ENCODE measurements around the gene TTLL9. TPM values are rescaled to one million over a fixed set of nuclear protein-coding genes. Genes with fewer than 3 reads are reported as not detected.
A peak's percentile ranks its signal among the peaks of the same experiment; 100 is the strongest.

The TTLL9 gene
- total RNA-seq, 1 donor from 2014 or later: 0.24 TPM

DNA sequence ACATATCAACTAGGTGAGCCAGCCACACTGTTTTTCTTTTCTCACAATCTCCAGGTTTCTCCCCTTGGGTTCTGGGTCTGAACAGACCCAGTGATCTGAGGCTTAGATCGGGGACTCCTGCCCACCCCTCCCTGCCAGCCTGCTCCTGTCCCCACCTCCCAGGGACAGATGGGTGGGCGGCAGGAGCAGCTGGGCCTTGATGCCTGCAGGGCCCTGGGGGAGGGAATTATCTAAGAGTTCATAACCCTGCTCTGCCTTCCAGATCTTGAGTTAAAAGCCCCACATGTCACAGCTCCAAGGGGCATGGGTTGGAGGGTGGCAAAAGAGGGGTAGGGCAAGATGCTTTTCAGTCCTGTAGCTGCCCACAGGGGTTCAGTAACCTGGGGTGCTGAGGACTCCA lies 92.3 kb downstream of the TTLL9 start:
- peaks cover 74% of the 10 kb centered on the region for H3K27me3 Mint-ChIP-seq (ENCODE audit: unreplicated experiment)
- TF ChIP-seq, protein P1, sequence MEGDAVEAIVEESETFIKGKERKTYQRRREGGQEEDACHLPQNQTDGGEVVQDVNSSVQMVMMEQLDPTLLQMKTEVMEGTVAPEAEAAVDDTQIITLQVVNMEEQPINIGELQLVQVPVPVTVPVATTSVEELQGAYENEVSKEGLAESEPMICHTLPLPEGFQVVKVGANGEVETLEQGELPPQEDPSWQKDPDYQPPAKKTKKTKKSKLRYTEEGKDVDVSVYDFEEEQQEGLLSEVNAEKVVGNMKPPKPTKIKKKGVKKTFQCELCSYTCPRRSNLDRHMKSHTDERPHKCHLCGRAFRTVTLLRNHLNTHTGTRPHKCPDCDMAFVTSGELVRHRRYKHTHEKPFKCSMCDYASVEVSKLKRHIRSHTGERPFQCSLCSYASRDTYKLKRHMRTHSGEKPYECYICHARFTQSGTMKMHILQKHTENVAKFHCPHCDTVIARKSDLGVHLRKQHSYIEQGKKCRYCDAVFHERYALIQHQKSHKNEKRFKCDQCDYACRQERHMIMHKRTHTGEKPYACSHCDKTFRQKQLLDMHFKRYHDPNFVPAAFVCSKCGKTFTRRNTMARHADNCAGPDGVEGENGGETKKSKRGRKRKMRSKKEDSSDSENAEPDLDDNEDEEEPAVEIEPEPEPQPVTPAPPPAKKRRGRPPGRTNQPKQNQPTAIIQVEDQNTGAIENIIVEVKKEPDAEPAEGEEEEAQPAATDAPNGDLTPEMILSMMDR (IDR thresholded peaks at IDR 0.05): no peak
- H3K9me3 Mint-ChIP-seq (ENCODE audit: unreplicated experiment): no peaks in the 10 kb centered on the region
- DNase-seq (ENCODE audit: extremely low spot score, unreplicated experiment): no peak
- H3K4me3 Mint-ChIP-seq (ENCODE audit: unreplicated experiment): no peak overlapping the region
- no peak overlapping the region for H3K27ac Mint-ChIP-seq (ENCODE audit: unreplicated experiment)
- H3K4me1 Mint-ChIP-seq (ENCODE audit: unreplicated experiment): no peaks in the 10 kb centered on the region
- no peaks in the 10 kb centered on the region for H3K36me3 Mint-ChIP-seq (ENCODE audit: unreplicated experiment)

DNA sequence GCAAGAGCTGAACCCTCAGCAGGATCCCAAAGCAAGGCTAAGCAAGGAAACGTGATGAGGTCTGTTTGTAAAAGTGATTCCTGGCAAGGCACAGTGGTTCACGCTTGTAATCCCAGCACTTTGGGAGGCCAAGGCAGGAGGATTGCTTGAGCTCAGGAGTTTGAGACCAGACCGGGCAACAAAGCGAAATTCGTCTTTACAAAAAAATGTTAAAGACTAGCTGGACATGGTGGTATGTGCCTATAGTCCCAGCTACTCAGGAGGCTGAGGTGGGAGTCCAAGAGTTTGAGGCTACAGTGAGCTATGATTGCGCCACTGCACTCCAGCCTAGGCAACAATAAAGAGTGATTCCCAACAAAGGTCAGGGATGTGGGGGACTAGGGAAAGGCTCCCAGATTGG lies 93.5 kb downstream of the TTLL9 start:
- TF ChIP-seq, protein P1 (IDR thresholded peaks at IDR 0.05): no peak
- peaks cover 72% of the 10 kb centered on the region for H3K27me3 Mint-ChIP-seq (ENCODE audit: unreplicated experiment)

DNA sequence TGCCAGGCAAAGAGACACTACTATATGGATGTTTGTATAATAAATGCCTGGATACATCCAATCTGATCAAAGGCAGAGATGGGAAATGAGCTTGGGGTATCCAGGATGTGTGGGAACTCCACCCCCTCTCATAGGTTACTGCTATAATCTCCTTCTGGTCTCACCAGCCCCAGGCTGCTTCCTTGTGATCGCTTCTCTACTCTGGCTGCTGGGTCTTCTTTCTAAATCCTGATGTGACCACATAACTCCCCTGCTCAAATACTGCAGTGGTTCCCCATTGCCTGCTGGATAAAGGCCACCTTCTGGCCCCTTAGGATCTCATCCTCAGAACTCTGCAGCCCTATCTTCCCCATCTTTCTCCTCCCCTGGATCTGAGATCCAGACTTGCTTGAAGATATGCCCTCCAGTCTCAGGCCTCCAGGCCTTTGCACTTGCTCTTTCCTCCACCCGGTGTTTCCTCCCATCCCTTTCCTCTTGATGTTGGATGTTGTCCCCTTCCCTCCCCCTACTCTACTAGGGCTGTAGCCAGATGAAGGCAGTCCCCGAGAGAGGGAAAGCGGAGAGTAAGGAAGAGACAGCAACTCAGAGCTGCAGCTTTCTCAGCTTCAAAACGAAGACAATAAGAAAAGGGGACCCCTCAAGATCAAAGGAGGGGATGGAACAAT lies 96.7 kb downstream of the TTLL9 start:
- TF ChIP-seq, protein P1 (IDR thresholded peaks at IDR 0.05): no peak
- no peaks in the 10 kb centered on the region for H3K9me3 Mint-ChIP-seq (ENCODE audit: unreplicated experiment)
- peak overlapping the region; percentile 44 for H3K4me3 Mint-ChIP-seq (ENCODE audit: unreplicated experiment)
- peaks cover 56% of the 10 kb centered on the region for H3K27me3 Mint-ChIP-seq (ENCODE audit: unreplicated experiment)
- no peak overlapping the region for H3K27ac Mint-ChIP-seq (ENCODE audit: unreplicated experiment)
- H3K36me3 Mint-ChIP-seq (ENCODE audit: unreplicated experiment): no peaks in the 10 kb centered on the region
- H3K4me1 Mint-ChIP-seq (ENCODE audit: unreplicated experiment): peaks cover 3% of the 10 kb centered on the region
- DNase-seq (ENCODE audit: extremely low spot score, unreplicated experiment): no peak

More for the DNA sequence above, 93.5 kb downstream of the TTLL9 start:
- no peak overlapping the region for H3K4me3 Mint-ChIP-seq (ENCODE audit: unreplicated experiment)
- DNase-seq (ENCODE audit: extremely low spot score, unreplicated experiment): no peak
- no peak overlapping the region for H3K27ac Mint-ChIP-seq (ENCODE audit: unreplicated experiment)
- H3K4me1 Mint-ChIP-seq (ENCODE audit: unreplicated experiment): peaks cover 2% of the 10 kb centered on the region
- no peaks in the 10 kb centered on the region for H3K9me3 Mint-ChIP-seq (ENCODE audit: unreplicated experiment)
- H3K36me3 Mint-ChIP-seq (ENCODE audit: unreplicated experiment): no peaks in the 10 kb centered on the region

DNA sequence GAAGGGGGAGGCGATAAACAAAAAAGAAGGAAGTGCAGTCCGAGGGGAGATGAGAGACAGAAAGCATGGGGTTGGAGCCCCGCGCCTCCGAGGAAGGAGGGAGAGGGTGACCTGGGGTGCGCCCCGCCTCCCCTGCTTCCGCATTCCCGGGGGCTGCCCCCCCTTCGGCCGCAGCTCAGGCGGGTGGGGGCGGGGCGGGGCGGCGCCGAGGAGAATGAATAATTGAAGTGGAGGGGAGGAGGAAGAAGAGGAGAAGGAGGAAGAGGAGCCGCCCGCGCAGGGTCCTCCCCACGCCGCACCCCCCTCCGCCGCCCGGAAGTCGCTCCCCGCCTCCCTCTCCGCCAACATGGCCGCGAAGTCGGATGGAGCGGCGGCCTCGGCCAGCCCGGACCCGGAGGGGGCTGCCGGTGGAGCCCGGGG lies 97.4 kb downstream of the TTLL9 start, which contains the start of gene XKR7:
Gene XKR7 (plus strand): TSS at position 322 of the 420 bp plus-strand sequence. CDS start 25 bp downstream, at position 347.
- no peaks in the 10 kb centered on the region for H3K36me3 Mint-ChIP-seq (ENCODE audit: unreplicated experiment)
- H3K9me3 Mint-ChIP-seq (ENCODE audit: unreplicated experiment): no peaks in the 10 kb centered on the region
- peaks cover 10% of the 10 kb centered on the region for H3K4me1 Mint-ChIP-seq (ENCODE audit: unreplicated experiment)
- peak within 1 kb of the TSS; percentile 74 for H3K4me3 Mint-ChIP-seq (ENCODE audit: unreplicated experiment)
- H3K27ac Mint-ChIP-seq (ENCODE audit: unreplicated experiment): no peak within 1 kb of the TSS
- H3K27me3 Mint-ChIP-seq (ENCODE audit: unreplicated experiment): peaks cover 50% of the 10 kb centered on the region
- TF ChIP-seq, protein P1 (IDR thresholded peaks at IDR 0.05): no peak
- no peak for DNase-seq (ENCODE audit: extremely low spot score, unreplicated experiment)

DNA sequence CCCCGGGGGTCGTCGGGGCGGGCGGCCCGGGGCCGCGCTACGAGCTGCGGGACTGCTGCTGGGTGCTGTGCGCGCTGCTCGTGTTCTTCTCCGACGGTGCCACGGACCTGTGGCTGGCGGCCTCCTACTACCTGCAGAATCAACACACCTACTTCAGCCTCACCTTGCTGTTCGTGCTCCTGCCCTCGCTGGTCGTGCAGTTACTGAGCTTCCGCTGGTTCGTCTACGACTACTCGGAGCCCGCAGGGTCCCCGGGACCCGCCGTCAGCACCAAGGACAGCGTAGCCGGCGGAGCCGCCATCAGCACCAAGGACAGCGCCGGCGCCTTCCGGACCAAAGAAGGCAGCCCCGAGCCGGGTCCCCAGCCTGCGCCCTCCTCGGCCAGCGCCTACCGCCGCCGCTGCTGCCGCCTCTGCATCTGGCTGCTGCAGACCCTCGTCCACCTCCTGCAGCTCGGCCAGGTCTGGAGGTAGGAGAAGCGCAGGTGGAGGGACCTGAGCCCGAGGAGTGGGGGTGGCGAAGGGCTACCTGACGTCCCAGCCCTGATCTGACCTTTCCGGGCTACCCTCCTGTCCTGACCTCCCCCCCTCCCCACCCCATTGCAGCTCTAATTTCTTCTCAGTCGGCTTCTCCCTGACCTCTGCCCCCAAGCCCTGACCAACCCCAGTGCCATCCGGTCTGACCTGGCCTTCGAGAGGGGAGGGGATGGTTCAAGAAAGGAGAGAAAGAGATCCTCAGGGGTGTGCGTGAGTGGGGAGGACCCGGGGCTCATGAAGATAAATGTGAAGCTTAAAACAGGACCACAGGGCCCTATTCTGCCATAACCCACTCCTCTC lies 98.1 kb downstream of the TTLL9 start:
- peak; percentile 95 for DNase-seq (ENCODE audit: extremely low spot score, unreplicated experiment)
- Mint-ChIP-seq H3K9me3 (ENCODE audit: unreplicated experiment) (no peaks in the 10 kb centered on the region), H3K4me1 (ENCODE audit: unreplicated experiment) (peaks cover 15% of the 10 kb centered on the region), H3K27me3 (ENCODE audit: unreplicated experiment) (peaks cover 48% of the 10 kb centered on the region), H3K27ac (ENCODE audit: unreplicated experiment) (no peak overlapping the region), H3K4me3 (ENCODE audit: unreplicated experiment) (peak overlapping the region; percentile 74), H3K36me3 (ENCODE audit: unreplicated experiment) (no peaks in the 10 kb centered on the region)
- TF ChIP-seq, protein P1 (IDR thresholded peaks at IDR 0.05): no peak
